GM19438 (cell line): ENCODE results near the gene FOXL1.
A peak's percentile ranks its signal among the peaks of the same experiment; 100 is the strongest.

Source experiments
- ATAC-seq: cut with Tn5 transposase; IDR thresholded peaks from one replicate; pipeline ENCODE4 v1.9.1; 2021; ENCODE audit warnings: low read depth; ENCODE audit not compliant: unreplicated experiment

Gene FOXL1

GRCh38 chr16:86547286-86547685 lies 31.1 kb upstream of the FOXL1 start:
- ATAC-seq = no peak

GRCh38 chr16:86549076-86549892 lies 29.1 kb upstream of the FOXL1 start:
- no peak for ATAC-seq

- ATAC-seq = no peak
Measured at GRCh38 chr16:86549893-86550190, 28.5 kb upstream of the FOXL1 start.

DNA sequence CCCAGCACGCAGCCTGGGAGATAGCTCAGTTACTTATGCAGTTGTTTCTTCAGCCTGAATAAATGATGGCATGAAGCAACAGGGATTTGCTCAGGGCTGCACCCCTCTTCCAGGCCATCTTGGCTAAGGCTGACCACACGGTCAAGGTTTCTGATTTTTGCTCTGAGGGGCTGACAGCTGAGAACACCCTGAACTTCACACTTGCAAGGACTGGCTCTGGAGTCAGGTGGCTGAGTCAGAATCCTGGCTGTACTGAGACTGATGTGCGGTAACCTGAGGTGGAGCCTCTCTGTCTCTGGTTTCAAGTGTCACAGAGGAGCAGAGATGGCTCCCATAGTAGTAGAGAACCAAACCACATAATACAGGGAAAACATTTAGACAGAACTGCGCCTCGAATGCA lies 28.1 kb upstream of the FOXL1 start:
- no peak for ATAC-seq

DNA sequence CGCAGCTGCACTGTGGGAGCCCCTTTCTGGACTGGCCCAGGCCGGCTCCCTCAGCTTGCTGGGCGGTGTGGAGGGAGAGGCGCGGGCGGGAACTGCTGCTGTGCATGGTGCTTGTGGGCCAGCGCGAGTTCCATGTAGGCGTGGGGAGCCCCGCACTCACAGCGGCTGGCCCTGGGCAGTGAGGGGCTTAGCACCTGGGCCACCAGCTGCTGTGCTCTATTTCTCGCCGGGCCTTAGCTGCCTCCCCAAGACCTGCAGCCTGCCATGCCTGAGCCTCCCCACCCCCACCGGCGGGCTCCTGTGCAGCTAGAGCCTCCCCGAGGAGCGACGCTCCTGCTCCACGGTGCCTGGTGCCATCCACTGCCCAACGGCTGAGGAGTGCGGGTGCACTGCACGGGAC lies 25.0 kb upstream of the FOXL1 start:
- no peak for ATAC-seq

DNA sequence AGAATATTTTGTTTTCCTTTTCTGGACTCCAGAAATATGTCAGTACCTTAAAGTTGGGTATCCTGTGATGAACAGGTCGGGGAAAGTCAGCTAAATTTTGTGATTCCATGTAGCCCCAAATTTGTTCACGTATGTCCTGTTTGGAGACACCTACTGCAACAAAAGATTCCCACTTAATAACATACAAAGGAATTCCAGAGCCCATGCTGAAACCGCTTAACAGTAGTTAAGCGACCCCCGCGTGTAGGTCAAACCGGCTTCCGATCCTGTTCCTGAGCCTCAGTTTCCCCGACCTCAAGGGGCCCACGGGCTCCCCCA lies 23.8 kb upstream of the FOXL1 start:
- ATAC-seq = no peak

- peak; percentile 80 for ATAC-seq
Measured at GRCh38 chr16:86554917-86555703, 23.2 kb upstream of the FOXL1 start, which contains the start of gene MTHFSD. TSS of gene MTHFSD (minus strand) at chr16:86555235. CDS start at chr16:86555184, 51 bp downstream.

DNA sequence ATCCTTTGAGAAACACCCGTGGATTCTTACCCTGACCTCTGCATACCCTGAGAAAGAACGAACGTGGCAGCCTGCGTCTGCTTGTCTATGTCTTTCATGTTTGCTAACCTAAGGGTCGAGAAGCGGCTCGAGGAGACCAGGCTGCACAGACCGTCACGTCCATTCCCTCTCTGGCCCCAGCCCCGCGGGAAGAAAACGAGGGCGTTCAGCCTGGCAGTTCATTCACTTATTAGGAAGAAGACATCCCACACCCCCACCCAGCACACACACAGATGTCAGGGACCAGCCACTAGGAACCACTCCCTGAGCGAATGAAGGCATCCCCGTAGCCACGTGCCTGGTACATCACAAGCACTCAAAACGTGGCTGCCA lies 22.7 kb upstream of the FOXL1 start:
- ATAC-seq = no peak

DNA sequence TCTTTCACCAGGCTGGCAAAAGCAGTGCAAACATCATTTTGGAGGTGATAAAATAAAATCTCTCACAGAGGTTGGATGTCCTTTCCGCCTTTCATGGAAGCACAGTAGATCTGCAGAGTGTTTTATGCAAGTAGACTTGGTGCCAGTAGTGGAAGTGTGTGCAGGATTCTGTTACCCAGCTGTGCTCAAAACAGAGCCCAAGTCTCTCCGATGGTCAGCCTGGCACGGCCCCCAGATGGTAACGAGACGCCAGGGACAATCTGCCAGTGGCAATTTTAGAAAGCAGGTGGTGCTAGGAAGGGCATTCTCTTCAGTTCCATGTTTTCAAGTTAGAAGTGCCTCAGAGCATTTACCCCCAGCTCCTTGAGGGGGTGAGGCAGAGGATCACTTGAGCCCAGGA lies 21.8 kb upstream of the FOXL1 start:
- ATAC-seq = no peak

- no peak for ATAC-seq
Measured at GRCh38 chr16:86557587-86557986, 20.8 kb upstream of the FOXL1 start.

DNA sequence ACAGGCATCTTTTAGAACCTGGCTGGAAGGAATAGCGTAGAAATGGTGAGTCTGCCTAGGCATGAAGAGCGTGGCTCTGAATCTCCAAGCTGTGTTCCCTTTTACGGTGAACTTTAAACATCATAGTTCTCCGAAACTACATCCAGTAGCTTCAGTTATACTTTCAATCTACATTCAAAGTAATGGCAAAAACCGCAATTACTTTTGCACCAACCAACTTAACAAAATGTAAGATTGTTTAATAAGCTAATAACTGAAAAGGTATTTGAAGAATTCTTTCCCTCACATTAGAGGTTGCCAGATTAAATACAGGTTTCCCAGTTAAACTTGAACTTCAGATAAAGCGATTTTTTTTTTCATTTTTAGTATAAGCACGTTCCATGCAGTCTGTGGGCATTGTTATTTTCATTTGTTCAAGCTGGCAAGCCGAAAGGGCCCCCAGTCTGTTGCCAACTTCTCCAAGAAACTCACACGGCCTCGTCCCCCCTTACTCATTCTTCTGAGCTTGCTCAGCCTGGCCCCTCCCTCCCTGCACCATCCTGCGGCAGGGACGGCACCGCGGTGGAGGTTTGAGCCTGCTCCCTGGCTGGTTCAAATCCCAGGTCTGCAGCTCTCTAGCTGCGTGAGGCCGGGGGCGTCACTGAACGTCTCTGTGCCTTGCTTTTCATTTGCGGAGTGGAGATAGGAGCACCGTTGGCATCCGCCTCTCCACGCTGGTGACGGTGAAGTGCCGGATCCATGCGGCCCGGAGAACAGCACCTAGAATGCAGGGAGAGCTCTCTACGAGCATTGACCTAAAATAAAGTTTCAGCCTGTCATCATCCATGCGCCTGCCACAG lies 19.8 kb upstream of the FOXL1 start:
- ATAC-seq = no peak

- ATAC-seq = no peak
Measured at GRCh38 chr16:86559802-86560305, 18.5 kb upstream of the FOXL1 start.

- no peak for ATAC-seq
Measured at GRCh38 chr16:86562356-86562755, 16.0 kb upstream of the FOXL1 start.

- no peak for ATAC-seq
Measured at GRCh38 chr16:86563469-86564345, 14.6 kb upstream of the FOXL1 start.

- ATAC-seq = no peak
Measured at GRCh38 chr16:86565181-86565631, 13.1 kb upstream of the FOXL1 start.

GRCh38 chr16:86565644-86566511 lies 12.5 kb upstream of the FOXL1 start:
- no peak for ATAC-seq

GRCh38 chr16:86566601-86566965 lies 11.8 kb upstream of the FOXL1 start, which contains the start of gene FOXC2:
TSS of gene FOXC2 (plus strand) at chr16:86566829. CDS start at chr16:86567336, 507 bp downstream.
- ATAC-seq = no peak

- no peak for ATAC-seq
Measured at GRCh38 chr16:86566966-86567700, 11.2 kb upstream of the FOXL1 start.
